ENCODE data around the gene MTMR8.
A peak's percentile ranks its signal among the peaks of the same experiment; 100 is the strongest.
"Not testable (repeated sequence)": the region's sequence is repeated elsewhere in the genome, so short reads cannot be mapped to it uniquely, and the experiment has no call there.

MTMR8 gene

DNA sequence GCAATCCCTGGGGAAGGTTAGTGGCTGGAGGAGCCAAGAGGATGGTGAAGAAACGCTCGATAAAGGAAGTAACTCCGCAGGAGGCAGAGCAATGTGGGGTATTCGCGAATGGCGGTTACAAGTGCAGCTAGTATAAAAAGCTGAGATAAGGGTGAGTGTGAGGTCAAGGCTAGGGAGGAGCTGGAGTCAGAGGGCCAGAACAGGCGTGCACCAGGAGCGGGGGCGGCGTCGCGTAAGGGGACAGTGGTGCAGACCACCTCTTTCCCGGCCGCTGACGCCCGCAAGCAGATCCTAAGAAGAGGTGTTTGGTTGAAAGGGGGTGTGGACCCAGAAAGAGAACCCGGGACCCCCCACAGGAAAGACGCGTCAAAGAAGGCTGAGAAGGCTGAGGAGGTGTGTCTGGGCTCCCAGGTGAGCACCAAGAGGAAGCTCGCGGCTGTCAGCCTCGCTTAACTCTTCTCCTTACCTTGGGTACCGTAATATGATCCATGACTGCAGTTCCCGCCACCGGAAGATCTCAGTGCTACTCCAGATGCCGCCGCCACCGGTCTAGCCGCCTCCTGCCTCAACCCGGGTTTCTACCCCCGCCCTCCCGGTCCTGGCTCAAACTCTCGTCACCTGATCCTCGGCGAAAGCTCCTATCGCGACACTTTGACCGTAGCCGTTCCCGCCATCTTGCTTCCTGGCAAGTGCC lies at the start of gene MTMR8:
MTMR8 (minus strand) TSS at position 579 of the 694 bp plus-strand sequence; CDS start at position 490, 89 bp downstream.
- peak; percentile 69 for DNase-seq (ENCODE audit: low spot score)

DNA sequence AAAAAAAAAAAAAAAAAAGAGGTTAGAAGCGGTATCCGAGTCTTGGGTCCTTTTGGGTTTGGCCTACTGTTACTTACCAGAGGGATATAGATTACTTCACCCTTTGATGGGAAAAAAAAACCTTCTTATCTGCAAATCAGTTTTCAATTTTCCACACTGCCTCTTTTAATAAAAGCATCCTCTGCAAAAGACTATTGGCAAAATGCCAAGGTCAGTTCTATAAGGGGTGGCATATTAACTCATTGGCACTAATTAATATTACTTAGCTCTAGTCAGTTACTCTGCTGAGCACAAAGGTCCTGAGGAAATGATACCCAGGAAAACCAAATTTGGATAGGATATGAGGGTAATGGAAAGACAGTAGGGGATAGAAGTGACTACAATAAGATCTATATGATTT lies 44.3 kb upstream of the MTMR8 start:
- DNase-seq (ENCODE audit: low spot score) = no peak

DNA sequence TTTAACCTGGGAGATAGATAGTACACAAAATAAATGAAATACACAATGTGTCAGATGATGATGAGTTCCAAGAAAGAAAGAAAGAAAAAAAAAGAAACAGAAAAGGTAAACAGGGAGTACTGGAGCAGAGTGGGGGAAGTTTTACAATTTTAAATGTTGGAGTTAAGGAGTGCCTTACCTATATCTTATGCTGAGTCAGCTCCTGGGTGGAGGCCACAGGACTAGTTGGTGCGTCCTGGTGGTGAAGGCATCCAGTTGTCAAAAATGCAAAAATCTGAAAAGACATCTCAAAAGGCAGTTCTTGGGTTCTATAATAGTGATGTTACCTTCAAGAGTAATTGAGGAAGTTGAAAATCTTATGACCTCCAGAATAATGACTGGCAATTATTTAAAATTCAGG lies 42.4 kb upstream of the MTMR8 start:
- DNase-seq (ENCODE audit: low spot score) = no peak

DNA sequence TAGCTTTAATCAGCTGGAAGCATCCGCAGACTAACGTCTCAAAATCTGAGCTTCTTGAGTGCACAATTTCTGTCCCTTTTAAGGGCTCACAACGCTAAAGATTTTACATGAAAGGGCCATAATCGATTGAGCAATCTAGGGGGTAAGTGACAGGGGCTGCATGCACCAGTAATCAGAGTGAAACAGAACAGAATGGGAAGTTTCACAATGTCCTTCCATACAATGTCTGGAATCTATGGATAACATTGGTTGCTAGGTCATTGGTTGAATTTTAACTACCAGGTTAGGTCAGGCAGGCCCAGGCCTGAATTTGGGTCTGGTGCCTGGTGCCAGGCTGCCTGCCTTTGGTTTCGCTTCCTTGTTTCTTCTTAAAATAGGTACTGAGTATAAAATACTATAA lies 42.0 kb upstream of the MTMR8 start:
- DNase-seq (ENCODE audit: low spot score) = no peak

DNA sequence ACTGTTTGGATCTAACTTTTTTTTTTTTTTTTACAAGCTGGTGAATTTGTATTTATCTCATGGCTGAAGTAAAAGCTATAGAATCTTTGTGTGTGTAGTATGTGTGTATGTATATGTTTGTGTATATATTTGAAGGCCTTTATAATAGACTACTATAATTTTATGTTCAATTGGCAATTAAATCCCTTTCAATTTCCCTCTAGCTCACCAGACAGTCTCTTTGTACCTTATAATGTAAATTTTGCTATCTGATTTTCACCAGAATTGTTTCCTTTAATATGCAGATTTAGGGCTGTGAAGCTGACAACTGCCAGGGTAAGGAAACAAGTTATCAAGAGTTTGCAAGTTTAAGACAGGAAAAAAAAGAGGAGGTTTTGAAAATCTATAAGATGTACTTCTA lies 33.1 kb upstream of the MTMR8 start:
- no peak for DNase-seq (ENCODE audit: low spot score)

DNA sequence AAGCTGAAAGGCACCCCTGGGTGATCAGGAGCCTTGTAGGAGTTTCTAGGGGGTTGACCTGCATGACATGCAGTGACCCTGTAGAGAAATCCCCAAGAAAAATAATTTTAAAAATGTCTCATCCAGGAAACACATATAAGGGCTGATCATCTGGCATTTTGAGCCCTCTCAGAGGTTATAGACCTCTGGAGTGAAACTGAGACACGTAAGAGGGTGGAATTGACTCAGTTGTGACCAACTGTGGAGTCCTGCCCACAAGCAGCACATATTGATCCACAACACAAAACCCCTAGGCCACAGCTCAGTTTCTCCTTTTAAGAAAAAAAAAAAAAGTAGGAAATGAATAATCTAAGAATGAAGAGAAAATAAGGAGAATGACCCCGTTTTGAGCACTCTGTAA lies 32.5 kb upstream of the MTMR8 start:
- DNase-seq (ENCODE audit: low spot score) = no peak

DNA sequence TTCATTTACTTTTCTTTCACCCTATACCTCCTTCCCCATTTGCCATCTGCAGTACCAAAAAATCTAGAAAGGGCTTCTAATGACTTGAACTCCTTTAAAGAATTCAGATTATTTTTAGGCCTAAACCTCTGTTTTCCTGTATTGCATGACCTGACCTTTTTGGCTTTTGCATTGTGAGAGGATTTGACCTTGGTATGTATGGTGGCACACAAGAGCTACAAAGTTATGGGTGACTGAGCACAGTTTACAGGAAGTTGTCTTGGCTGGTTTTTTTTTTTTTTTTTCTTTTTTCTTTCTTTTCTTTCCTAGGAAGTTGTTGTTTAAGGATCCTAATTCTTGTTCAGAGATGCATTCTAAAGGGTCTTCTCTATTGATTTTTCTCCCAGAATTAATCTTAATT lies 32.0 kb upstream of the MTMR8 start:
- DNase-seq (ENCODE audit: low spot score) = no peak

DNA sequence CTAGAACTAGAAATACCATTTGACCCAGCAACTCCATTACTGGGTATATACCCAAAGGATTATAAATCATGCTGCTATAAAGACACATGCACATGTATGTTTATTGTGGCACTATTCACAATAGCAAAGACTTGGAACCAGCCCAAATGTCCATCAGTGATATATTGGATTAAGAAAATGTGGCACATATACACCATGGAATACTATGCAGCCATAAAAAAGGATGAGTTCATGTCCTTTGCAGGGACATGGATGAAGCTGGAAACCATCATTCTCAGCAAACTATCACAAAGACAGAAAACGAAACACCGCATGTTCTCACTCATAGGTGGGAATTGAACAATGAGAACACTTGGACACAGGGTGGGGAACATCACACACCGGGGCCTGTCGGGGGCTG lies 14.5 kb upstream of the MTMR8 start:
- not testable (repeated sequence) for DNase-seq (ENCODE audit: low spot score)

DNA sequence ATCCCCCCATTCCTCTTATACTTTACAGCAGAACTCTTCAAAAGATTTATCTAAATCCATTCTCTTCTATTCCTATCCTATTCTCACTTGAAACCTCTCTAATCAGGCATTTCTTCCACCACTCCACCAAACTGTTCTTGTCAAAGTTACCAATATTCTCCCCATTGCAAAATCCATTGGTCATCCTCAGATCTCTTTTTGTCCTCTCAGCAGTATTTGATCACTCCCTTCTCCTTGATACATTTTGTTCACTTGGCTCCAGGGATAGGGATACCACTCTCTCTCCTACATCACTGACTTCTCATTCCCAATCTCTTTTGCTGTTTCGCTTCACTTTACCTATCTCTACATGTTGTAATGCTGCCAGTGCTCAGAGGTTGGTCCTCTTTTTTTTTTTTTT lies 2.8 kb upstream of the MTMR8 start:
- DNase-seq (ENCODE audit: low spot score) = no peak

DNA sequence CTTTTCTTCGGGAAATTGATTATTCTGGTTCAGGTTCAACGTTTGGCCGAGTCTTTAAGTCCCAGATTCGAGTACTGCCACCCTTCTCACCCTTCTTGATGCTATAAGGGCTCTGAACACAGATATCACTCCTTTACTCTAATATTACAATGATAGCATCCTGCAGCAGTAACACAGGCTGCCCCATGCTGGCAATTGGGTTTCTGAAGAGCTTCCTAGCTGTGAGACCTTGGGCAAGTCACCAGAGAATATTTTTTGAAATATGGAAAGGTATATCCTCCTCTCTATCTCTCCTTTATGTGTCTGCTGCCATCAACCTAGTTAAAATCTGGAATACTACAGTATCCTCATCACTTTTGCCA lies 297 bp upstream of the MTMR8 start:
- no peak for DNase-seq (ENCODE audit: low spot score)

DNA sequence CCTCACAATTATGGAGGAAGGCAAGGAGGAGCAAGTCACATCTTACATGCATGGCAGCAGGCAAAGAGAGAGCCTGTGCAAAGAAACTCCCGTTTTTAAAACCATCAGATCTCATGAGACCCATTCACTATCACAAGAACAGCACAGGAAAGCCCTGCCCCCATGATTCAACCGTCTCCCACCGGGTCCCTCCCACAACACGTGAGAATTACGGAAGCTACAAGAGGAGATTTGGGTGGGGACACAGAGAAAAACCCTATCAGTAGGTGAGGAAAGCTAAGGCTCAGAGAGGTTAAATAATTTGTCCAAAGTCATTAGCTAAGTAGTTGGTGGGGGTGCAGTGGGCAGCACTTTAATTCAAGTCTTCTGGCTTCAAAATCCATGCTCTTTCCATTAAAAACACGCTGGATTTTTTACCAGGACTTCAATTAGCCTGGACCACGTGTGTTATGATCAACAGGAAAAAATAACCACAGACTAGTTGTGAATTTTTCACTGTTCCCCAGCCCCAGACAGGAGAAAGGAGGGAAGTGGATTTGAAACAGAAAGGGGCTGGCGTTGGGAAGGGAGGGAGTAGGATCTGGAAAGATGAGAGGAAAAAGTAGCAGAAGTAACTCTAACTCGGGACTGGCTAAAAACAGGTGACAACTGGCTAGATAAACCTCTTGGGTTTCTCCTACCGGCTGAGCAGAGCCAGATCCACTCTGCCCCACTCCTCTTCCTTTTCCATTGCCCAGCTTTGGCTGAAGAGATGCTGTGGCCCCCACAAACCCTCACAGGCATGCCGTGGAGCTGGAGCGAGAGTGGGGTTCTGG lies 986 bp downstream of the MTMR8 start:
- peak; percentile 9 for DNase-seq (ENCODE audit: low spot score)

DNA sequence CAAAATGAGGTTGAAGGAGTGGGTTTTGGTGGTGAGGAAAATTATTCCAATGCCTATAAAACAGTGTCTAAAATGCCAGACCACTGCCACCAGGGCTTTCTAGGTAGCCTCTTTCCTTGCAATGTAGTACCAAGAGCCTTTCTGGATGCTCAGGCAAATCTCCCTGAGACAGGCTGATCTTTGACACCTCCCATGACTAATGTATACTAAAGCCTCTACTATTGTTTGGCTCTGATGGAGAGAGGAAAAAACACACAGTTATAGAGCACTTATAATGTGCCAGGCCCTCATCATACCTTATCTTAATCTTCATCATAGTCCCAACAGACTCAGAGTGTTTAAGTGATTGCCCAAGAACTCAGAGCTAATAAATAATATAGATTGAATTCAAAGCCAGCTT lies 5.8 kb downstream of the MTMR8 start:
- DNase-seq (ENCODE audit: low spot score) = no peak

DNA sequence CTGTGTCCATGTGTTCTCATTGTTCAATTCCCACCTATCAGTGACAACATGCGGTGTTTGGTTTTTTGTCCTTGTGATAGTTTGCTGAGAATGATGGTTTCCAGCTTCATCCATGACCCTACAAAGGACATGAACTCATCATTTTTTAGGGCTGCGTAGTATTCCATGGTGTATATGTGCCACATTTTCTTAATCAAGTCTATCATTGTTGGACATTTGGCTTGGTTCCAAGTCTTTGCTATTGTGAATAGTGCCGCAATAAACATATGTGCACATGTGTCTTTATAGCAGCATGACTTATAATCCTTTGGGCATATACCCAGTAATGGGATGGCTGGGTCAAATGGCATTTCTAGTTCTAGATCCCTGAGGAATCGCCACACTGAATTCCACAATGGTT lies 14.5 kb downstream of the MTMR8 start:
- not testable (repeated sequence) for DNase-seq (ENCODE audit: low spot score)

DNA sequence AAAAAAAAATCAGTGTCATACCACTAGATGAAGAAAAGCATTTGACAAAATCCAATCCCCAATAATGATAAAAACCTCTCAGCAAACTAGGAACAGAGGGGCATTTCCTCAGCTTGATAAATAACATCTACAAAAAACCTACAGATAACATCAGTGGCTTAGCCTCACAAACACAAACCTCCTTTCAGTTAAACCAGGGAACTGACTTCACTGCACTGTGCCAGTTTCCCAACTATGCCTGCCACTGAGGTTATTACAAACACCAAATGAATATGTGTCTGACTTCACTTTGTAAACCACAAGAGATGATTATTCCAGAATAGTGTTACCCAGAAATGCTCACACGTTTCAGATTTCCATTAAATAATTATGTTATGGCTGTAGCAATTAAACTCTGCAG lies 15.3 kb downstream of the MTMR8 start:
- no peak for DNase-seq (ENCODE audit: low spot score)

DNA sequence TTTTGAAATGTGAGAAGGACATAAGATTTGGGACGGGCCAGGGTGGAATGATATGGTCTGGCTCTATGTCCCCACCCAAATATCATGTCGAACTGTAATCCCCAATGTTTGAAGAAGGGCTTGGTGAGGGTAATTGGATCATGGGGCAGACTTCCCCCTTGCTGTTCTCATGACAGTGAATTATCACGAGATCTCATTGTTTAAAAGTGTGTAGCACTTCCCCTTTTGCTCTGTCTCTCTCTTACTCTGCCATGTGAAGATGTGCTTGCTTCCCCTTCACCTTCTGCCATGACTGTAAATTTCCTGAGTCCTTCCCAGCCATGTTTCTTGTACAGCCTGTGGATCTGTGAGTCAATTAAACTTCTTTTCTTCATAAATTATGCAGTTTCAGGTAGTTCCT lies 17.5 kb downstream of the MTMR8 start:
- no peak for DNase-seq (ENCODE audit: low spot score)

DNA sequence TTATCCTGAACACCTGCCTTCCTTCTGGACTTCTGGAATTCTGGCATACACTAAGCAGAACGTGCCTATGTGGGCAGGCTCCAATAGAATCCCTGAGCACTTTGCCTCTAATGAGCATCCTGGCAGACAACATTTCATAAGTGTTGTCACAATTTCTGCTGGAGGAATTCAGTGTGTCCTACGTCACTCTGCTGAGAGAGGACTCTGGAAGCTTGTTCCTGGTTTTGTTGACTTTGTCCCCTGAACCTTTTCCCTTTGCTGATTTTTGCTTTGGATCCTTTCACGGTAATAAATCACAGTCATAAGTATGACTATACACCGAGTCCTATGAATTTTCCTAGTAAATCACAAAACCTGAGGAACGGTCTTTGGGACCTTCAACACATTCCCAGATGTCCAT lies 43.2 kb downstream of the MTMR8 start:
- DNase-seq (ENCODE audit: low spot score) = no peak

DNA sequence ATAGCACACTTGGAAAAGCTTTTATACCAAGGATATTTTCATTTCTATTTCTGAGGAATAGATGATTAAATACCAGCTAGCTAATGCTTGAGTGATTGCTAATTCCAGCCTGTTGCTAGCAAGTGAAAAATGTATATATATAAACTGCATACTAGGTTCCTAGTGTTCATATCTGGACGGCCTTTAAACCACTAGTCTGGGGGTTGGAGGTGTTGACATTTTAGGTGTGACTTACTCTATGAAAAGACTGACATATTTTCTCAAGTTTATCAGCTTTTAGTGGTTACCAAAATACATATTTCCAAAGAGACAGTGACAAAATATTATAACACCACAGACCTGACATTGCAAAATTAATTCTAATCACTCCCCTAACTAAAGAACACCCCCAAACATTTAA lies 44.7 kb downstream of the MTMR8 start:
- DNase-seq (ENCODE audit: low spot score) = no peak

DNA sequence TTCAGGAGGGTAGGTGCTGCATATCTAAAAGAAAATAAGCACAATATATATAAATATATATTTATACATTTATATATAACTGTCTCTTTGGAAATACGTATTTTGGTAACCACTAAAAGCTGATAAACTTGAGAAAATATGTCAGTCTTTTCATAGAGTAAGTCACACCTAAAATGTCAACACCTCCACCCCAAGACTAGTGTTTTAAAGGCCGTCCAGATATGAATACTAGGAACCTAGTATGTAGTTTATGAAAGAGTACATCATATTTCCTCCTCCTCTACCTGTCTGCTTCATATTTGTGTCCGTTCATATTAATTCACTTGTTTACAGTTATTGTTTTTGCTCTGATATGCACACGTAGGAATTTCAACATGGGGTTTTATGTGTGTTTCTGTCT lies 45.2 kb downstream of the MTMR8 start:
- DNase-seq (ENCODE audit: low spot score) = no peak

DNA sequence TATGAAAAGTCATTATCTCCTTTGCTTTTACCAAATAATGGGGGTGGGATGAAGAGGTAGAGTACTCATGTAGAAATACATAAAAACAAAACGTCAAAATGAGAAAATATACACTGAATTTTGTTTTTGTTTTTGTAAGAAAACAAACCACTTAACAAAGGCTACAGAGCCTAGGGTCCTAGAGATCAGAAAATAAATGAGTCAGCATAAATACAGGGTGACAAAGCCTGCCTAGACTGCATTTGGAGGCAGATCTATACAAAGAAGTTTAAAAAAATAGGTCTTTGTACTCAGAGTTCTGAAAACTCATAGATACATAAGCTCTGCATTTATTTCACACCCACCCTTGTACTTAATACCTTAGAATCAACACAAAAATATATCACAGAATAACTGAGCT lies 52.4 kb downstream of the MTMR8 start:
- DNase-seq (ENCODE audit: low spot score) = no peak

DNA sequence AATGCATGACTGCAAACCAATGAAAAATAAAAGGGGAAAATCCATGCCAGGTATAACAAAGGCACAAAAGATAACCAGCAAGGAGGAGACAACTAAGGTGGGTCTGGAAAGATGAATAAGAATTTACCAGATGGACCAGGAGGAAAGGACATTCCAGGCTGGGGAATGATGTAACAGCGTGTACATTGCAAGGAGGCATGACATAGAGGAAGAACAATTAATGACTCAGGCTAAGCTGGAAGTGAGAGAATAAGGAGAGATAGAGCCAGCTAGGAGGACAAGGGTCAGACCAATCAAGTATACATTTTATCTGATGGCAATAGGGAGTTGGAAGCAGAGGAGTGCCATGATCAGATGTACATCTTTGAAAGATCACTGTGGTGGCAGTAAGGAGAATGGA lies 57.0 kb downstream of the MTMR8 start:
- no peak for DNase-seq (ENCODE audit: low spot score)

DNA sequence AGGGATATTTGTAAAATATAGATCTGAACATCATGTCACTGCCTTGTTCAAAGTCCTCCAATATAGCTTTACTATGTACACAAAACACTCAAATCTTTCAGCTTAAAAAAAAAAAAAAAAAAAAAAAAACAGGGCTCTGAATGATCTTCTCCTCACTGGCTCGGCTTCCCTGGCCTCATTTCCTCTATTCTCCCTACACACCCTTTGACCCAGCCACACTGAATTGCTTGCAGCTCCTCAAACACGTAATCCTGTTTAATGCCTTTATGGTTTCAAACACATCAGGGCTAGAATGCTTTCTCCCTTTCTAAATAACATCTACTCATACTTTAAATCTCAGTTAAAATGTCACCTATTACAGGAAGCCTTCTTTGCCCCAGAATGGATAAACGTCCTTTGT lies 60.8 kb downstream of the MTMR8 start:
- DNase-seq (ENCODE audit: low spot score) = no peak

DNA sequence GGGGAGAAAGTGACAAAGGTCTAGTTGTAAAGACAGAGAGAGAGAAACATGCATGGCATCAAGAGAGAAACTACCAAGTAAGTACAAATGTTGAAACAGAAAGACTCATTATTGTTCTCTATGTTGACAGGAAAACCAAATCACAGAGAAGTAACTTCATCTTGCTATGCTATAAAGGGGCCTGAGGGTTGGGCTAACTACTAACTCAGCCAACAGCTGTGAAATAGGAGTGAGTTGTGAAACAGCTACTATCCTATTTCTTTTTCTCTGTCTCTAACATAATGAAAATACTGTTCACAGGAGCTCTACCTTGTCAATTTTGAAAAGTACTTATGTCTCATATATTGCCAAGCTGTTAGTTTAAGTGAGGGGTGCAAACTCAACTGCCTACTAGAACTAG lies 65.0 kb downstream of the MTMR8 start:
- DNase-seq (ENCODE audit: low spot score) = no peak

DNA sequence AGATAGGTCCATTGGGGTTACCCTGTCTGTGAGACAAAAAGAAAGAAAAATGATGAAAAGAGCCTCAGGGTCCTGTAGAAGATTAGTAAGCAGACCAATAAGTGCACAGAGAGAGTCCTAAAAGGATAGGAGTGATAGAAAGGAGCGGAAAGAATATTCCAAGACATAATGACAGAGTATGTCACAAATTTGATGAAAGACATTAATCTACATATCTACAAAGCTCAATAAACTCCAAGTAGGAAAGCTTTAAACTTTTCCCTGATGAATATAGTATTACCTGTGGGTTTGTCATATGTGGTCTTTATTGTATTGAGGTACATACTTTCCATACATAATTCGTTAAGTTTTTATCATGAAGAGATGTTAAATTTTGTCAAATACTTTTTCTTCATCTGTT lies 73.7 kb downstream of the MTMR8 start:
- DNase-seq (ENCODE audit: low spot score) = no peak

DNA sequence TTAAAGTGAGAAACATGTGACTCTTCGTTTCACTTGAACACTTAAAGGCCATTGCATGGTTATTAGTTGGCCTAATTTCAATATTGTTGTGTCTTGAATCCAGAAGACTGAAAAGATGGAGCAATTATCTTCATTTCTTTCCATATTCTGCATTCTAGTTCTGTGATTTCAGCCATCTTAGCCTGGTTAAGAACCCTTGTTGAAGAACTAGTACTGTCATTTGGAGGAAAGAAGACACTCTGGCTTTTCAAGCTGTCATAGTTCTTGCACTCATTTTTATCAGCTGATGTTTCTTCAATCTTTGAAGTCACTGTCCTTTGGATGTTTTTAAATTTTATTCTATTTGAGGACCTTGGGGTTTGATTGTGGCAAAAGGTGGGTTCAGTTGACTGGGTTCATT lies 81.6 kb downstream of the MTMR8 start:
- DNase-seq (ENCODE audit: low spot score) = no peak

Data from cerebellar cortex (tissue), 1 donor.